ENCODE data around the gene EGLN1.

GRCh38 chr1:231396643-231397042, 25.4 kb downstream of the EGLN1 start:
- TF ChIP-seq CTCF (IDR thresholded peaks at IDR 0.05) = no peak
- no peak for TF ChIP-seq POLR2A (IDR thresholded peaks at IDR 0.05; ENCODE audit: low read depth)
- TF ChIP-seq EP300 (IDR thresholded peaks at IDR 0.05) = no peak

Data from esophagus muscularis mucosa (tissue), 4 donors.